GM12891 (cell line): ENCODE results near the gene SYCP2L.

Source experiments
- POLR2A ChIP-seq: IDR thresholded peaks from 2 replicates; pipeline ENCODE4 v1.6.1; 2011; ENCODE audit warnings: low read depth, low read length, control low read depth
- POLR2AphosphoS5 ChIP-seq: IDR thresholded peaks from 2 replicates; pipeline ENCODE4 v1.6.1; 2011; ENCODE audit warnings: low read depth, low read length, control low read depth
- POU2F2 ChIP-seq: IDR thresholded peaks from 2 replicates; pipeline ENCODE4 v1.6.1; 2011; ENCODE audit warnings: low read depth, mild to moderate bottlenecking, control low read depth, low read length, moderate library complexity
- SPI1 ChIP-seq: IDR thresholded peaks from 2 replicates; pipeline ENCODE4 v1.6.1; 2011; ENCODE audit warnings: low read depth, low read length, control low read depth
- TAF1 ChIP-seq: IDR thresholded peaks from 2 replicates; pipeline ENCODE4 v1.6.1; 2011; ENCODE audit warnings: low read depth, low read length, control low read depth

DNA sequence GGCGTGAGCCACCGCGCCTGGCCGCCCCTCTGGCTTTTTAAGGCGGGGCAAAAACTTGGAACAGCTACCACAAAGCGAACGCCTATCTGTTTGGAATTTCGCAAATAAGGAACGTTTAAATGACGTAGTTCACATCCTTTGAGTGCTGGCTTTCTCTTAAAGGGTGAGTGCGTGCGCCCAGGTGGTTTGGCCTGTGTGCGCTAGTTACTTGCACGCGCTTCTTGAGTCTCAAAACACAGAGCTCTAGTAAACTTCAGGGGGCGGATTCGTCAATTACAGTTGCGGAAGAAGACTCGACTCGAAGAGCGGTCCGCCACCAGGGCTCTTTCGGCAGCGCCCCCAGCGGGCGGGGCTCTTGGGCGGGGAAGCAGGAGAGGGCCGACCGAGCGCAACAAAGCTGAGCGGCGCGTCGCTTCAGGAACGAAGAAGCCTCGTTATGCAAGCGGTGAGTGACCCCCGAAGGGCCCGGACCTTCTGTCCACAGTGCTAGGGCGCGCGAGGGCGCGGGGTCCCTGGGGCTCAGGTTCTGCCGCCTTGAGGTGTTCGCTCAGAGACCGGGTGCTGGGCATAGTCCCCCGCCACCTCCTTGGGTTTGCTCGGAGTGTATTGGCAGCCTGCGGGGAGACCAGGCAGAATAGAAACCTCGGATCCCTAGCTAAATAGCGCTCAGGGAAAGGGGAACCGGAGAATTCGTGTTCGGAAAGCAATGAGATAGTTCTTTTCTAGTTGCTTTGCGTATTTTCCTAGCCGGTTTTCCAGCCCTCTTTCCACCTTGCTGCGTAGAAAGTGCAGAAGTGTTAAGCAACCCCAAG is at the start of gene SYCP2L:
- TF ChIP-seq POLR2A (no peak), POLR2AphosphoS5 (no peak), TAF1 (no peak), SPI1 (no peak), POU2F2 (no peak)
